Posterior vena cava (tissue), 2 donors: Measurements from ENCODE around the gene NEO1. TPM values are rescaled to one million over a fixed set of nuclear protein-coding genes. Genes with fewer than 3 reads are reported as not detected.
"Not testable (repeated sequence)": the region's sequence is repeated elsewhere in the genome, so short reads cannot be mapped to it uniquely, and the experiment has no call there.

Experiments used
- DNase-seq: peaks from one replicate; pipeline ENCODE4 v3.0.0-alpha.2; 2020; ENCODE audit warnings: low spot score
- intact Hi-C, 2 donors: fragments of 100-400 bp; cut with DNase I; formaldehyde crosslinking; loops; one replicate each; pipeline versions ENCODE4 v1.14.1 to v1.14.2; 2022 to 2023
- total RNA-seq, 2 donors: library from RNA; stranded (reverse); fragmentation: NEBNext Ultra II Directional; extraction: Animal tissue kit (Norgen Biotek cat#: 25700); gene quantifications; one replicate each; pipeline ENCODE4 v1.2.1, GENCODE V29; 2021
- donor health status: DM: yes; HTN: yes; CAD: no.
- donor health status: DM: yes; HTN: yes; CAD: no.

NEO1 gene
- total RNA-seq, 2 donors from 2014 or later = 24.5 to 28.7 TPM

- intact Hi-C loops = no loop called here
- no peak for DNase-seq
Observed at GRCh38 chr15:73273181-73274002, 221.1 kb downstream of the NEO1 start.

GRCh38 chr15:73275862-73276261, 223.6 kb downstream of the NEO1 start:
- DNase-seq = no peak
- intact Hi-C loops = loop anchor here in 1 of 2 donors (5.0 kb wide), 1 partner anchor 199 kb away; no protein-coding TSS in a partner anchor

- no peak for DNase-seq
- intact Hi-C loops = no loop called here
Observed at GRCh38 chr15:73282567-73283365, 230.5 kb downstream of the NEO1 start.

- intact Hi-C loops = no loop called here
Observed at GRCh38 chr15:73283366-73283962, 231.2 kb downstream of the NEO1 start.

GRCh38 chr15:73284090-73284716, 231.9 kb downstream of the NEO1 start:
- intact Hi-C loops = no loop called here
- no peak for DNase-seq

More at GRCh38 chr15:73283366-73283962, 231.2 kb downstream of the NEO1 start:
- DNase-seq = no peak

- no peak for DNase-seq
- intact Hi-C loops = no loop called here
Observed at GRCh38 chr15:73286311-73286710, 234.0 kb downstream of the NEO1 start.

- DNase-seq = no peak
- intact Hi-C loops = no loop called here
Observed at GRCh38 chr15:73287019-73287418, 234.8 kb downstream of the NEO1 start.

- no peak for DNase-seq
- intact Hi-C loops = no loop called here
Observed at GRCh38 chr15:73291441-73291840, 239.2 kb downstream of the NEO1 start.

- intact Hi-C loops = no loop called here
- no peak for DNase-seq
Observed at GRCh38 chr15:73293773-73294172, 241.5 kb downstream of the NEO1 start.

GRCh38 chr15:73295630-73296286, 243.5 kb downstream of the NEO1 start:
- intact Hi-C loops = no loop called here
- no peak for DNase-seq

GRCh38 chr15:73296609-73297353, 244.5 kb downstream of the NEO1 start:
- intact Hi-C loops = no loop called here

GRCh38 chr15:73298522-73299245, 246.4 kb downstream of the NEO1 start:
- DNase-seq = no peak
- intact Hi-C loops = no loop called here

More at GRCh38 chr15:73296609-73297353, 244.5 kb downstream of the NEO1 start:
- no peak for DNase-seq

GRCh38 chr15:73300286-73300685, 248.0 kb downstream of the NEO1 start:
- intact Hi-C loops, DNase-seq: not testable (repeated sequence)

- intact Hi-C loops = no loop called here
- no peak for DNase-seq
Observed at GRCh38 chr15:73303636-73304035, 251.4 kb downstream of the NEO1 start.

- no peak for DNase-seq
- intact Hi-C loops = no loop called here
Observed at GRCh38 chr15:73305331-73306211, 253.3 kb downstream of the NEO1 start.

- intact Hi-C loops = no loop called here
- DNase-seq = no peak
Observed at GRCh38 chr15:73308305-73308704, 256.0 kb downstream of the NEO1 start.

- intact Hi-C loops = no loop called here
- no peak for DNase-seq
Observed at GRCh38 chr15:73313861-73314260, 261.6 kb downstream of the NEO1 start.
